Measurements from ENCODE around the gene TM4SF4.

DNA sequence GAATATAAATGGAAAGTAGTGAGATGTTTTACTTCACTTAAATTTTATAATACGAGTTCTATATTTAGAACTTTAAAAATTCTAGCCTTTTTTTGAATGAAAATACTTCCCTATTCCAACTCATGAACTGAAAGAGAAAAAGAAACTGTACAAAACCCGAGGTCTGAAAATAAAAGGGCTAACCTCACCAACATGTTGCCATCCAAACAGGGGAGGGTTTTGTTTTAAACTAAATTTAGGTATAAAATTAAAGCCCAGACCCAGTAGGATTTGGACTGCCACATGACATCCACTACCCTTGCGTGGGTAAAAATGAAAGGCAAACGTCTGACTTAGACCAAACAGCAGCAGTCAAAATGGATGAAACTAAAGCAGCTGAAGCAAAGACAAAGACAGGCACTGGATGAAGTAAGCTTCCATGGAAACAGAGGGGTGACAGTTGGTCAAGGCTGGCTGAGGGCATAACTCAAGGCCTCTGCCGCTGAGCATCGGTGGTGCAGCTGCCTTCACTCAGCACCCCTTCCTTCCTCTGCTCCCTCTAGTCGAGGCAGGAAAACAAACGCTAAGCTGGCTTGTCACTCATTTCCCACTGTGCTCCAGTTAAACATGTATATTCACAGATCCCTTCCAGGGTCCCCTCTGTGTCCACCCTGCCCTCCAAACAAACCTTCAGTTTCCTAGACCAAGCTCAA is 58.1 kb downstream of the TM4SF4 start:
- TF ChIP-seq CTCF (IDR thresholded peaks at IDR 0.05) = no peak
- no peak for TF ChIP-seq POLR2AphosphoS5 (IDR thresholded peaks at IDR 0.05)
- no peak for TF ChIP-seq POLR2A (IDR thresholded peaks at IDR 0.05)

Measured in suprapubic skin (tissue), 4 donors.